ENCODE data around the gene HASPIN. TPM values are rescaled to one million over a fixed set of nuclear protein-coding genes. Genes with fewer than 3 reads are reported as not detected.

Gene HASPIN
- total and polyA plus RNA-seq, 4 donors, result 0.24 to 1.1 (median 0.51) TPM

DNA sequence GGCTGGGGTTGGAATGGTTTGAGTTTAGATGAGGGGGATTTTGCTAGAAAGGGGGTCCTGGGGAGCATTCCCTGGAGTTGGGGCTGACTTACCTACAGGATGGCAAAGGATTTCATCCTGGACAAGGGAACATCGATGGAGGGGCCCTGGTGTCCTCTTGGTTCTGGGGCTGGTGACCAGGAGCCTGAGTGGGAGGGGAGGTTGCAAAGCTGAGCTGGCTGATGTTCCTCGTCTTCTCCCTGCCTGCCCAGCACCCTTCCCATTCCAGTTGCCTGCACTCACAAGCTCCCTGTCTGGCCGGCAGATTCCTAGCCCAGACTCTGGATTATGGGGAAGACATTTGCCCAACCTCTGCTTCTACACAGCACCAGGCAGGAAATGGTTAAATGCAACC lies 40.1 kb downstream of the HASPIN start:
- H3K4me3 ChIP-seq, result no peak overlapping the region
- H3K27ac ChIP-seq (ENCODE audit: low read depth in 1 of 2, low read length in 1 of 2), result no peak overlapping the region
- no peaks in the 10 kb centered on the region for H3K4me1 ChIP-seq (ENCODE audit: control insufficient read depth in 5 of 5, insufficient read depth in 5 of 5, low read length in 5 of 5)
- TF ChIP-seq, protein P1, sequence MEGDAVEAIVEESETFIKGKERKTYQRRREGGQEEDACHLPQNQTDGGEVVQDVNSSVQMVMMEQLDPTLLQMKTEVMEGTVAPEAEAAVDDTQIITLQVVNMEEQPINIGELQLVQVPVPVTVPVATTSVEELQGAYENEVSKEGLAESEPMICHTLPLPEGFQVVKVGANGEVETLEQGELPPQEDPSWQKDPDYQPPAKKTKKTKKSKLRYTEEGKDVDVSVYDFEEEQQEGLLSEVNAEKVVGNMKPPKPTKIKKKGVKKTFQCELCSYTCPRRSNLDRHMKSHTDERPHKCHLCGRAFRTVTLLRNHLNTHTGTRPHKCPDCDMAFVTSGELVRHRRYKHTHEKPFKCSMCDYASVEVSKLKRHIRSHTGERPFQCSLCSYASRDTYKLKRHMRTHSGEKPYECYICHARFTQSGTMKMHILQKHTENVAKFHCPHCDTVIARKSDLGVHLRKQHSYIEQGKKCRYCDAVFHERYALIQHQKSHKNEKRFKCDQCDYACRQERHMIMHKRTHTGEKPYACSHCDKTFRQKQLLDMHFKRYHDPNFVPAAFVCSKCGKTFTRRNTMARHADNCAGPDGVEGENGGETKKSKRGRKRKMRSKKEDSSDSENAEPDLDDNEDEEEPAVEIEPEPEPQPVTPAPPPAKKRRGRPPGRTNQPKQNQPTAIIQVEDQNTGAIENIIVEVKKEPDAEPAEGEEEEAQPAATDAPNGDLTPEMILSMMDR (IDR thresholded peaks at IDR 0.05; ENCODE audit: control extremely low read depth, extremely low read depth), result no peak
- no peaks in the 10 kb centered on the region for H3K36me3 ChIP-seq (ENCODE audit: control insufficient read depth in 4 of 4, insufficient read depth in 4 of 4, low read length in 4 of 4)
- H3K27me3 ChIP-seq (ENCODE audit: control insufficient read depth in 3 of 3, insufficient read depth in 3 of 3, low read length in 2 of 3), result no peaks in the 10 kb centered on the region
- ATAC-seq (ENCODE audit: insufficient read depth, low FRiP score), result no peak
- no peak for DNase-seq
- 59 to 74% methylated on average over 3 of the region's 3 CpGs for WGBS, 2 donors
- H3K9me3 ChIP-seq (ENCODE audit: control insufficient read depth in 4 of 4, insufficient read depth in 3 of 4, low read length in 3 of 4), result peaks cover 0 to 22% (median 0%) of the 10 kb centered on the region in 4 donors
- H3K9ac ChIP-seq (ENCODE audit: insufficient read depth in 1 of 2, low read length in 2 of 2), result no peak overlapping the region

DNA sequence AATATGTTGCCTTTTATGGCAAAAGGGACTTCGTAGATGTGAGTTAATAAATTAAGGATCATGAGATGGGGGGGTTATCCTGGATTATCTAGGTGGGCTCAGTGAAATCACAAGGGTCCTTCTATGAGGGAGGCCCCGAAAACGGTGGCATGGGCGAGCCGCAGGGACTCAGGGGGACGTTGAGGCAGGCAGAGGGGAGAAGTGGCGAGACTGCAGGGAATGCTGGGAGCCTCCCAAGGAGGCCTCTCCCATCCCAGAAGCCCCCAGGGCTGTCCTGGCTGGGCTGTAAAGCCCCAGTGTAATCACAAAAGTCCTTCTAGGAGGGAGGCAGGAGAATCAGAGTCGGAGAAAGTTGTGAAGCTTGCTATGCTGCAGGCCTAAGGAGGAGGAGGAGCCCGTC lies 42.3 kb downstream of the HASPIN start:
- Histone ChIP-seq H3K4me1 (ENCODE audit: control insufficient read depth in 5 of 5, insufficient read depth in 5 of 5, low read length in 5 of 5) (no peaks in the 10 kb centered on the region), H3K36me3 (ENCODE audit: control insufficient read depth in 4 of 4, insufficient read depth in 4 of 4, low read length in 4 of 4) (no peaks in the 10 kb centered on the region), H3K4me3 (no peak overlapping the region), H3K9me3 (ENCODE audit: control insufficient read depth in 4 of 4, insufficient read depth in 3 of 4, low read length in 3 of 4) (peaks cover 0 to 8% (median 0%) of the 10 kb centered on the region in 4 donors), H3K27me3 (ENCODE audit: control insufficient read depth in 3 of 3, insufficient read depth in 3 of 3, low read length in 2 of 3) (no peaks in the 10 kb centered on the region), H3K9ac (ENCODE audit: insufficient read depth in 1 of 2, low read length in 2 of 2) (no peak overlapping the region), H3K27ac (ENCODE audit: low read depth in 1 of 2, low read length in 1 of 2) (no peak overlapping the region)
- DNase-seq (no peak), ATAC-seq (ENCODE audit: insufficient read depth, low FRiP score) (no peak)
- TF ChIP-seq, protein P1 (IDR thresholded peaks at IDR 0.05; ENCODE audit: control extremely low read depth, extremely low read depth), result no peak
- 87 to 89% methylated on average over 9 of the region's 9 CpGs for WGBS, 2 donors

DNA sequence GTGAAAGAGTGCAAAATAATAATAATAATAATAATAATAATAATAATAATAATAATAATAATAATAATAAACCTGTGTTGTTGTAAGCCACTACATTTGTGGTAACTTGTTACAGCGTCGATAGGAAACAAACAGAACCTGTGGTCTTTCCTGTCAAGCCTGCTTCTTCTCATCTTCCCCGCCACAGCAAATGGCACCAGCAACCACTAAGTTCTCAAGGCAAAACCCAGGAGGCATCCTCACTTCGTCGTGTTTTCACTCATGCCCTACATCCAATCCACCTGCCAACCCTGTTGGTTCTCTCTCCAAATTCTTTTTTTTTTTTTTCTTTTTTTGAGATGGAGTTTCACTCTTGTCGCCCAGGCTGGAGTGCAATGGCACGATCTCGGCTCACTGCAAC lies 43.1 kb downstream of the HASPIN start:
- DNase-seq (no peak), ATAC-seq (ENCODE audit: insufficient read depth, low FRiP score) (no peak)
- TF ChIP-seq, protein P1 (IDR thresholded peaks at IDR 0.05; ENCODE audit: control extremely low read depth, extremely low read depth), result no peak
- no peaks in the 10 kb centered on the region for H3K4me1 ChIP-seq (ENCODE audit: control insufficient read depth in 5 of 5, insufficient read depth in 5 of 5, low read length in 5 of 5)
- H3K27ac ChIP-seq (ENCODE audit: low read depth in 1 of 2, low read length in 1 of 2), result no peak overlapping the region
- H3K27me3 ChIP-seq (ENCODE audit: control insufficient read depth in 3 of 3, insufficient read depth in 3 of 3, low read length in 2 of 3), result no peaks in the 10 kb centered on the region
- no peak overlapping the region for H3K4me3 ChIP-seq
- H3K36me3 ChIP-seq (ENCODE audit: control insufficient read depth in 4 of 4, insufficient read depth in 4 of 4, low read length in 4 of 4), result no peaks in the 10 kb centered on the region
- 80 to 81% methylated on average over 8 of the region's 8 CpGs for WGBS, 2 donors
- H3K9me3 ChIP-seq (ENCODE audit: control insufficient read depth in 4 of 4, insufficient read depth in 3 of 4, low read length in 3 of 4), result peaks cover 0 to 8% (median 0%) of the 10 kb centered on the region in 4 donors
- no peak overlapping the region for H3K9ac ChIP-seq (ENCODE audit: insufficient read depth in 1 of 2, low read length in 2 of 2)

DNA sequence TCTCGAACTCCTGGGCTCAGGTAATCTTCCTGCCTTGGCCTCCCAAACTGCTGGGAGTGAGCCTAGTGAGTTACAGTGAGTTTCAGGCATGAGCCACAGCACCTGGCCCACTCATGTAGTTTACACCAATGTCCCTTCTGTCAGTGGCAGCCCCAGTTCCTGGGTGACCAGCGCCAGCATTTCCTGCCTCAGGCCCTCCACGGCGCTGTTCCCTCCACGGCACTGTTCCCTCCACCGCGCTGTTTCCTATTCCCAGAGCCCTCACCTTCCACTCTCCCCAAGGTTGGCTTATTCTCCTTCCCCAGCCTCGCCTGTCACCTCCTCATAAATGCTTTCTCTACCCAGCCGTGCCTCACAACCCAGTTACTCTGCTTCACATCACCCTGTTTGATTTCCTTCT lies 44.6 kb downstream of the HASPIN start:
- DNase-seq, result no peak

More for the DNA sequence above, 44.6 kb downstream of the HASPIN start:
- no peak overlapping the region for H3K4me3 ChIP-seq
- H3K27me3 ChIP-seq (ENCODE audit: control insufficient read depth in 3 of 3, insufficient read depth in 3 of 3, low read length in 2 of 3), result no peaks in the 10 kb centered on the region
- no peak overlapping the region for H3K27ac ChIP-seq (ENCODE audit: low read depth in 1 of 2, low read length in 1 of 2)
- H3K9me3 ChIP-seq (ENCODE audit: control insufficient read depth in 4 of 4, insufficient read depth in 3 of 4, low read length in 3 of 4), result peaks cover 0 to 8% (median 0%) of the 10 kb centered on the region in 4 donors
- H3K9ac ChIP-seq (ENCODE audit: insufficient read depth in 1 of 2, low read length in 2 of 2), result no peak overlapping the region
- no peak for ATAC-seq (ENCODE audit: insufficient read depth, low FRiP score)
- 86 to 88% methylated on average over 9 of the region's 9 CpGs for WGBS, 2 donors
- no peaks in the 10 kb centered on the region for H3K4me1 ChIP-seq (ENCODE audit: control insufficient read depth in 5 of 5, insufficient read depth in 5 of 5, low read length in 5 of 5)
- no peaks in the 10 kb centered on the region for H3K36me3 ChIP-seq (ENCODE audit: control insufficient read depth in 4 of 4, insufficient read depth in 4 of 4, low read length in 4 of 4)
- TF ChIP-seq, protein P1 (IDR thresholded peaks at IDR 0.05; ENCODE audit: control extremely low read depth, extremely low read depth), result no peak

Measured in lung (tissue), 12 donors.